GM12874 (cell line): Measurements from ENCODE around the gene SHOX.

Source experiments
- TF ChIP-seq, protein P1 (sequence below): IDR thresholded peaks from 2 replicates; pipeline ENCODE4 v1.5.1; 2011; ENCODE audit warnings: low read depth, mild to moderate bottlenecking, control low read depth, low read length, moderate library complexity; ENCODE audit not compliant: insufficient read depth

The SHOX gene

GRCh38 chrX:698206-698605, 67.6 kb downstream of the SHOX start:
- TF ChIP-seq, protein P1, sequence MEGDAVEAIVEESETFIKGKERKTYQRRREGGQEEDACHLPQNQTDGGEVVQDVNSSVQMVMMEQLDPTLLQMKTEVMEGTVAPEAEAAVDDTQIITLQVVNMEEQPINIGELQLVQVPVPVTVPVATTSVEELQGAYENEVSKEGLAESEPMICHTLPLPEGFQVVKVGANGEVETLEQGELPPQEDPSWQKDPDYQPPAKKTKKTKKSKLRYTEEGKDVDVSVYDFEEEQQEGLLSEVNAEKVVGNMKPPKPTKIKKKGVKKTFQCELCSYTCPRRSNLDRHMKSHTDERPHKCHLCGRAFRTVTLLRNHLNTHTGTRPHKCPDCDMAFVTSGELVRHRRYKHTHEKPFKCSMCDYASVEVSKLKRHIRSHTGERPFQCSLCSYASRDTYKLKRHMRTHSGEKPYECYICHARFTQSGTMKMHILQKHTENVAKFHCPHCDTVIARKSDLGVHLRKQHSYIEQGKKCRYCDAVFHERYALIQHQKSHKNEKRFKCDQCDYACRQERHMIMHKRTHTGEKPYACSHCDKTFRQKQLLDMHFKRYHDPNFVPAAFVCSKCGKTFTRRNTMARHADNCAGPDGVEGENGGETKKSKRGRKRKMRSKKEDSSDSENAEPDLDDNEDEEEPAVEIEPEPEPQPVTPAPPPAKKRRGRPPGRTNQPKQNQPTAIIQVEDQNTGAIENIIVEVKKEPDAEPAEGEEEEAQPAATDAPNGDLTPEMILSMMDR: no peak

GRCh38 chrX:700936-701335, 70.3 kb downstream of the SHOX start:
- TF ChIP-seq, protein P1: no peak

DNA sequence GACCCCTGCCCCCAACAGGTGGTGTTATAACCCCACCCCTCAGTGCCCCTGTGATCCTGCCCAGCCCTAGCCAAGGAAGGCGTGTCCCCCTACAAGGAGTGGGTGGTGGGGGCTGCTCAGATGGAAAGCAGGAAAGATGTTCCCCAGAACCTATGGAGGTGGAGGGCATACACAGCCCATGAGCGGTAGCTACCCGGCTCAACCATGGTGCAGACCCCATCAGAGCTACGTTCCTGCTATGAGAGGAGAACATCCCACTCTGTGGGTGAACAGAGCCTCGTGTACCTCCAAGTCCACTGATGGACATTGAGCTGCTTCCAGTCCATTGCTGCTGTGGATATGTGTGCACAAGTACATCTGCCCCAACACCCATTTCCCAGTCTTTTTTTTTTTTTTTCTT, 71.1 kb downstream of the SHOX start:
- TF ChIP-seq, protein P1: no peak

GRCh38 chrX:703466-703865, 72.9 kb downstream of the SHOX start:
- TF ChIP-seq, protein P1: no peak

DNA sequence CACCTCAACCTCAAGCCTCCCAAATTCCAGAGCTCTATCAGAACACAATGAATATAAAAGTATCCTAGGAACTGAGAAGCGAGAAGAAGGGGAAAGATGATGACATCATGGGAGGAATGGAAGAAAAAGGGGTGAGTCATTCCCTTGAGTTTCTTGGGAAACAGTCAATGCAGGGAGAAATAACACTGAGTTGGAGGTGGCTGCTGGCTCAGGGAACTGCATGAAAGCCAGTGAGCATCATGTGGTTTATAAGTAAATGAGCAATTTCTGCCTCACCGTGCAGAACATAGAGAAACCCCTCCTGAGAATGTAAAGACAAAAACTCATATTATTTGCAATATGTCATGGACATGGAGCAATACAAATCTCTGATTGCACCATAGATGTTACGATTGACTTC, 73.3 kb downstream of the SHOX start:
- TF ChIP-seq, protein P1: no peak
